HG03135 (cell line): ENCODE data around the gene RPP30.
A peak's percentile ranks its signal among the peaks of the same experiment; 100 is the strongest.

Source experiments
- ATAC-seq: cut with Tn5 transposase; IDR thresholded peaks from one replicate; pipeline ENCODE4 v1.9.1; 2021; ENCODE audit warnings: mild to moderate bottlenecking, moderate library complexity; ENCODE audit not compliant: unreplicated experiment

RPP30 gene

GRCh38 chr10:90871766-90872647 lies at the start of gene RPP30:
RPP30 (plus strand) TSS chr10:90871974; CDS start chr10:90871987, 13 bp downstream.
- ATAC-seq = peak; percentile 96

DNA sequence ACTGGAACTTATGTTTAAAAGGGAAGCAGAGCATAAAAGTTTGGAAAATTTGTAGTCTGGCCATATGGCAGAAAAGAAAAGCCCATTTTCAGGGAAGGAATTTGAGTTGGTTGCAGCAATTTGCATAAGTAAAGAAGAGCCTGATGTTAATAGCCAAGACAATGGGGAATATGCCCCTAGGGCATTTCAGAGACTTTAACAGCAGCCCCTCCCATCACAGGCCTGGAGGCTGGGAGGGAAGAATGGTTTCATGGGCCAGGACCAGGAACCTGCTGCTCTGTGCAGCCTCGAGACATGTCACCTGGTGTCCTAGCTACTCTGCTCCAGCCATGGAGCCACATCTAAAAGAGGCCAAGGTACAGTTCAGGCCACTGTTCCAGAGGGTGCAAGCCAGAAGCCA lies 49.3 kb upstream of the RPP30 start:
- ATAC-seq = no peak

GRCh38 chr10:90832111-90832510 lies 39.7 kb upstream of the RPP30 start:
- no peak for ATAC-seq

GRCh38 chr10:90834326-90834725 lies 37.4 kb upstream of the RPP30 start:
- ATAC-seq = no peak

GRCh38 chr10:90837486-90837885 lies 34.3 kb upstream of the RPP30 start:
- ATAC-seq = no peak

GRCh38 chr10:90842725-90843124 lies 29.0 kb upstream of the RPP30 start:
- no peak for ATAC-seq

DNA sequence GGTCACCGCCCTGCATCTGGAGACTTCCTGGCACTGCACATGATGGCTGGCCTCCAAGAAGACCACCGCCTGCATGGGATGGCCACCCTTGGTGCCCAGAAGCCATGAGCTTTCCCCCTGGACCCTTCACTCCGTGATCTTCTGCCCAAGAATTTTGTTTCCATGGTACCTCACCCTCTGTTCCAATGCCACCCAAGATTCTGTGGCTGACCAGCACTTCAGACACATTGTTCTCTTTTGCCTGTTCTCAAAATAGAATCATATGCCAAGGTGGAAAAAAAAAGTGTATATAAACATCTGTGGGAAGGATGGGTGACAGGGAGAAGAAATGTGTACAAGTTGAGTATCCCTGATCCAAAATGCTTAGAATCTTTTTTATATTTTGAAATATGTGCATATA lies 26.0 kb upstream of the RPP30 start:
- ATAC-seq = no peak

DNA sequence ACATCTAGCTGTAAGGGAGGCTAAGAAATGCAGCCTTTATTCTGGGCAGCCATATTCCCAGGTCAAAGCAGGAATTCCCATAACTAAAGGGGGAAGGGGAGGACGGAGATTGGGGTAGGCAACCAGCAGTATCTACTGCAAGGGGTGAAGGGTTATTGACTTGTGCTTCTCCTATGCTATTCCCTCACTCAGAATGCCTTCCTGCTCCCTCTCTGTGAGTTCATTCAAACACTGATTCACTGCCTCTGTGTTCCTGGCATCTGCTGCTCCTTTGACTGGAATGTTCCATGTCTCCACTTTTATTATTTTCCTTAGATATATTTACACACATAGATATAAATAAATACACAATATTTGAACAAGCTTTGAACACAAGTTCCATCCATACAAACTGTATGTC lies 25.0 kb upstream of the RPP30 start:
- no peak for ATAC-seq

DNA sequence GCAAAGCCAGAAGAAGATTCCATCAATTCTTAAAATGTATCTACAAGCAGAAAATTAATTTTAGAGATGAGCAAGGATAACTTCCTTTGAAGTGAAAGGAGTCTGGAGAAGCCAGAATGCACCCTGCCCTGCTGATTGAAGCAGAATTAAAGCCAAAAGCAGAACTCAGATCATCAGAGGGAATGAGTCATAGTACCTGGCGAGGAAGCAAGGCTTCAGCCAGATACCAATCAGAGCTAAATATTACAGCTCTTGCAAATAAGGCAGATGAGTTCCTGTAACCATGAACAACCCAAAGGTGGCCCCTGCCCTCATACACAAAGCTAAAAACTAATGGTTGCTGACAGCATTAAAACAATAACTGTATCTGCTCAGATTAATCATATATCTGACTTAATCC lies 24.3 kb upstream of the RPP30 start:
- ATAC-seq = no peak

DNA sequence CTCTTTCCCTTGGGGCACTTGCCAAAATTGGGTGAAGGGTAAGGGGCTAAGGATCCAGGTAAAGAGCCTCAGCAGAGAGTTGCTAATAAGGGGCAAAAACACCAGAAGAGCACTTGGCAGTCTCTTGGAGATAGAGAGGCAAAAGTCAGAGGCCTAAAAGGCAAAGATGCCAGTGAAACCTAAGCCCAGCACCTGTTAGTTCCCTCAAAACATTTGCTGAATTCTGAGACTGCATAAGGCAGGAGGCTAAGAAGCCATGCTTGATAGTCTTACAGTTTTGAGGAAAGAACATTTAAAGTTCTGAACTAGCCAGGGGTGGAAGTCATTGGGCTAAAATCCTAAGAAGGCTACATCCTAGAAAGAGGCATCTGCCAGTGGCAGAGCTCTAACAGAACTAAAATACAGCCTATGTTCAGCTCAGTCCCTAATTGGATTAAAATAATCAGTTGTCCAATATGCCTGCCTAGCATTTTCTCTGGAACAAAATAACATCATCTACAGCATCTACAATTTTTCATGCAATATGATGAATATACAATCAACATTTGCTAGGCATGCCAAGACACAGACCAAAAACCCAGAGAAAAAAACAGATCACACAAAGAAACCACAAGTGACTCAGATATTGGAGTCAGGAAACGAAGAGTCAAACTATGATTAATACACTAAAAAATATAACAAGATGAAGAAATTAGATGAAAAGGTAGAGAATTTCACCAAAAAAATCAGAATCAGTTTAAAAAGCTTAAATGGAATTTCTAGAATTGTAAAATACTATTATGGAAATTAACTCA lies 21.6 kb upstream of the RPP30 start:
- no peak for ATAC-seq

DNA sequence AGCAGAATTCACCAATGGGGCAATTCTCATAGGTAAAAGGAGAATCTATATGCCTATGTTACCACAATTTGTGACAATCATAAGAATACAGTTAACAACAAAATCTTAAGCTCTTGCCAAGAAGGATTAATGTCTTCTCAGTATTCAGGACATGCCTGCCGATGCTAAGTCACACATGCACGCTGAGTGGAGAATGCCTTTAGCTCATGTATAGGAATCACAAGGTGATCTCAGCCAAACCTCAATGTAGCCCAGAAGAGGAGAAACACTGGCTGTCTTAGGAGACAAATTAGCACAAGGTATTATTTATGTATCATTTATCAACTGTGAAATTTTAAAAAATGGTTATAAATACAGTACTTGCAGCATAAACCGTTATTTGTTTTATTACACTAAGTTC lies 16.6 kb upstream of the RPP30 start:
- no peak for ATAC-seq

DNA sequence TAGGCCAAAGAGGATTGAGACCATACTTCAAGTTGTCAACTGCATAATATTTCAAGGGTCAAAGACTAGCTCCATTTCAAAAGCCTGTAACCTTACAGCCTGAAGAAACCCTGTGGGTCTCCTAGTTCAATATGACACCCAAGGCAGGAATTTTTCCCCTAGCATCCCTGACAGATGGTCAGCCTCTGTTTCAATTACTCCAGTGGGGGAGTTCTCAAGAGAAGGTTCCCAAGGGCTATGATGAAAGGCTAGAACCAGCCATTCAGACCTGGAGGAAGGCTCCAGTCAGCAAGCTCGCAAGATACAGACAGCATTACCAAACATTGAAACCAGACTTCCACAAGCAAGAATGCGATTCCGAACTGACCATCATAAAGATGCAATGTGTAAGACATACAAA lies 15.5 kb upstream of the RPP30 start:
- no peak for ATAC-seq

DNA sequence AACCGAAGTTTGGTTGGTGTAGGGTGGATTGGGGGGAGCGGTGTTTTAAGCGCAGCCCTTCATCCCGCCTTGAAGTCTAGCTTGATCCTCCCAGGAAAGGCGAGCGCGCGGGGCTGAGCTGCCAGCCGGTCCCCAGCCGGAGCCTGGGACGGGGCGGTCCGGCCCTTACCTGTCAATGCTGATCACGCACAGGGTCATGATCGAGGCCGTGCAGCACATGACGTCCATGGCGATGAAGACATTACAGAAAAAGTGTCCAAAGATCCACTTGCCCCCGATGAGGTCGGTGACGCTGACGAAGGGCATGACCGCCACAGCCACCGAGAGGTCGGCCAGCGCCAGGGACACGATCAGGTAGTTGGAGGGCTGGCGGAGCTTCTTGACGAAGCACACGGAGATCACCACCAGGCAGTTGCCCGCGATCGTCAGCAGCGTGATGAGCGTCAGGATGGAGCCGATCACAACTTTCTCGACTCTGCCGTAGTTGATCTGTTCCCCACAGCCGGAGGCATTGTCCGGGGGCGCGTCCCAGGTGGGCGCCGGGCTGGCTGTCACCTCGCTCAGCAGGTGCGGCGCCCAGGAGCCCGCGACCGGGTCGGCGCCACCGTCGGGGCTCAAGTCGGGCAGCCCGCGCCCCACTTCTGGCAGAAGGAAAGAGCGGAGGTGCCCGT lies 14.7 kb upstream of the RPP30 start:
- no peak for ATAC-seq

DNA sequence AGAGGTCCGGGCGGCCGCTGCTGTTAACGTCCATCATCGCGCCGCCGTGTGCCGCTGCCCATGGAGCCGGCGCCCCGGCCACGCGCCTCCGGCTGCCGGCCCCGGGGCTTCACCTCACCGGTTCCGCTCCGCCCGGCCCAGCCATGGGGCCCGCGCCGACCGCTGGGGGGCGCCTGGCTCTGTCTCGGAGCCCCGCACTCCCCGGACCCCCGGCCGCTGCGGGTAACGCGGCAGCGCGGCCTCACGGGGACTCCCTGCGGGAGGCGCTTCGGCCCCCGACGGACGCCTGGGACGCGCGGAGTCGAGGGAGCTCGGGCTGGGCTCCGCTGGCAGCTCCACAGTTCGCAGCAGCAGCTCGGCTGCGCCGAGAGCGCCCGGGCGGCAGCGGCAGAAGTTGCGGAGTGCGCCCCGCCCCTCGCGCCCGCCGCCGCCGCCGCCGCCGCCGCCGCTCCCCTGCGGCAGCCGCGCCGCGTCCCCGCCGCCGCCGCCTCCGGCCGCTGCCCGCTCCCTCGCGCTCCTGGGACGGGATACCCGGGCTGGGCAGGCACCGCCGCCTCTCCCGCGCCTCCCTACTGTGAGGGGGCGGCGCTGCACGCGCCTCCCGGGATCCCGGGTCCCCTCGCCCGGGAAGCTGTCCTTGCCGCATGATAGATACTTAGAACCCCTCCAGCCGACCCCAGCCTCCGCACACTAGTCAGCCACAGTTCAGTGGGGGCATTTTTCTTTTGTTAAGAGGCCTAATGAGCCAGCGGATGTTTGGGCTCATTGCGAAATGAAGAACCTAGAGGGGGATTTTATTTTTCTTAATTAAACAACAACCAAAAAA lies 13.9 kb upstream of the RPP30 start, which contains the start of gene HTR7:
Gene HTR7, minus strand, starts transcription at position 405 of the 826 bp plus-strand sequence. Its CDS starts 368 bp downstream, at position 37.
- peak; percentile 68 for ATAC-seq

GRCh38 chr10:90858461-90858968 lies 13.3 kb upstream of the RPP30 start:
- ATAC-seq = no peak

- ATAC-seq = no peak
Observed at GRCh38 chr10:90859321-90859751, 12.4 kb upstream of the RPP30 start.

- ATAC-seq = no peak
Observed at GRCh38 chr10:90860790-90861189, 11.0 kb upstream of the RPP30 start.

DNA sequence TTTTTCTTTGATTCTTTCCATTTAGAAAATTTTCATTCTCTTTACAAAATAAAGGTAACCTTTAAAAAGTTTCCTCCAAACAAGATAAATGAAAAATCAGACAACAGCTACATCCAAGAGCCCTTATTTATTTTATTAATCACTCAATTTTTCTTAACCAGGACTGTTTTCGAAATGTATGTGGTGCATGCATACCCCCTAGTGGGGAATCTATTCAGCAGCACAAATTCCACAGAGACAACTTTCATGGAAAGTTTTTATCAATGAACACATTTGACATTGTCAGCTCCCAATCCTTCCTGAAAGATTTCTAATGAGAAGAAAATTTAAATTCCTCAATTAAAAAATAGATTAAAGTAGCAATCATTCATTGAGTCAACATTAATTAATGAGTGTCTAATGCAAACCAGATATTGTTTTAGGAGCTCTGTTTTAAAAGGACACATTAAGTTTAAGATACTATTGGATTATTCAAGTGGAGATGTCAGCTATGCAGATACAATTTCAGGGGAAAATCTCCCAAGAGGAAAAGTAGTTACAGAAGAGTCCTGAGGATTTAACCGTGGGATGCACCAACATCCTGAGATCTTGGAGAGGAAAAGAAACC lies 8.8 kb upstream of the RPP30 start:
- ATAC-seq = no peak

- ATAC-seq = no peak
Observed at GRCh38 chr10:90865401-90865800, 6.4 kb upstream of the RPP30 start.
